Gastrocnemius medialis (tissue), 4 donors: ENCODE data around the gene STX11.

Experiments used
- CTCF ChIP-seq, 5 experiments: fragments of 450-650 bp in 3 of 5; fragments of 200-600 bp in 2 of 5; sonication (generic) in 2 of 5; IDR thresholded peaks in 4 of 5; conservative IDR thresholded peaks in 1 of 5; 1 replicate in 4 of 5; 2 replicates in 1 of 5; pipeline ENCODE4 v1.5.1; 2016 to 2019; ENCODE audit warnings: antibody characterized with exemption in 5 of 5, mild to moderate bottlenecking in 3 of 5, moderate library complexity in 3 of 5
- POLR2A ChIP-seq, 2 donors: fragments of 450-650 bp; IDR thresholded peaks; one replicate each; pipeline ENCODE4 v1.6.1; 2017; ENCODE audit warnings: antibody characterized with exemption in 2 of 2, mild to moderate bottlenecking in 2 of 2, moderate library complexity in 2 of 2

GRCh38 chr6:144110210-144110609, 40.1 kb upstream of the STX11 start:
- TF ChIP-seq CTCF (IDR thresholded peaks at IDR 0.05 in 4 of 5, conservative IDR thresholded peaks at IDR 0.05 in 1 of 5) (no peak), POLR2A (IDR thresholded peaks at IDR 0.05) (no peak)
